NCI-H345 treated with DMSO at 0.1 percent for 48 hours (cell line): ENCODE data around the gene KAT14.
"Not testable (repeated sequence)": the region's sequence is repeated elsewhere in the genome, so short reads cannot be mapped to it uniquely, and the experiment has no call there.

Experiments used
- DNase-seq: peaks from one replicate; lab custom pipeline; 2025; ENCODE audit not compliant: unreplicated experiment; lab: John Stamatoyannopoulos, UW

Gene KAT14

GRCh38 chr20:18218280-18218679 lies 80.6 kb downstream of the KAT14 start:
- DNase-seq = no peak

- no peak for DNase-seq
These were observed 85.7 kb downstream of the KAT14 start for GRCh38 chr20:18223409-18223808.

GRCh38 chr20:18224968-18225568 lies 87.4 kb downstream of the KAT14 start:
- DNase-seq = no peak

GRCh38 chr20:18225632-18226031 lies 88.0 kb downstream of the KAT14 start:
- DNase-seq = no peak

GRCh38 chr20:18226741-18227140 lies 89.1 kb downstream of the KAT14 start:
- DNase-seq = not testable (repeated sequence)

- no peak for DNase-seq
These were observed 95.8 kb downstream of the KAT14 start for GRCh38 chr20:18233408-18233943.
